ENCODE measurements around the gene RYR2.
"Not testable (repeated sequence)": the region's sequence is repeated elsewhere in the genome, so short reads cannot be mapped to it uniquely, and the experiment has no call there.

Gene RYR2

DNA sequence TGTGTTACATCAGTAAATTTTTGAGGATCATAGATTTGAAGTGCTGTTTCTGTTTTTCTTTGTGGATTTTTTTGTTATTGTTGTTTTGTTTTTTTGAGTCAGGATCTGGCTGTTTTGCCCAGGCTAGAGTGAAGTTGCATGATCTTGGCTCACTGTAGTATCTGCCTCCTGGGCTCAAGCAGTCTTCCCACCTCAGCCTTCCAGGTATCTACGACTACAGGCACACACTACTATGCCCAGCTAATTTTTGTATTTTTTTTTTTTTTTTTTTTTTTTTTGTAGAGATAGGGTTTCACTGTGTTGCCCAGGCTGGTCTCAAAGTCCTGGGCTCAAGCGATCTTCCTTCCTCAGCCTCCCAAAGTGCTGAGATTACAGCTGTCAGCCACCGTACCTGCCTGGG, 236.0 kb downstream of the RYR2 start:
- not testable (repeated sequence) for FAIRE-seq

DNA sequence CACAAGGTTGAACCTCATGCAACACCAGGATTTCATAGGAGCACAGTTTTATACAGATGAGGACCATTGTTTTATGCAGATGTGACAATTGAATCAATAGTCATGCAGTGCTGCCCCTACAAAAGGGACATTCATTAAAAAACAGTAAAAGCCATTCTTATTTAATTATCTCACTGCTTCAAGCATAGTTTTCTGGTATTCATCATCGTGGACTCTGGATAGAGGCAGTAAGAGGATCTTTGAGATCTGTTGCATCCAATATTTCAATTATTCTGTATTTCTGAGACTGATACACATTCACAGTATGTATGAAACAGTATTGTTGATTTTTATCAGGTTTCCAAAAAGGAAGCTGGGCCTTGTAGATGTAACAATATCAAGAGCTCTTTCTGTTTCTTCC, 237.6 kb downstream of the RYR2 start:
- FAIRE-seq, result no peak

DNA sequence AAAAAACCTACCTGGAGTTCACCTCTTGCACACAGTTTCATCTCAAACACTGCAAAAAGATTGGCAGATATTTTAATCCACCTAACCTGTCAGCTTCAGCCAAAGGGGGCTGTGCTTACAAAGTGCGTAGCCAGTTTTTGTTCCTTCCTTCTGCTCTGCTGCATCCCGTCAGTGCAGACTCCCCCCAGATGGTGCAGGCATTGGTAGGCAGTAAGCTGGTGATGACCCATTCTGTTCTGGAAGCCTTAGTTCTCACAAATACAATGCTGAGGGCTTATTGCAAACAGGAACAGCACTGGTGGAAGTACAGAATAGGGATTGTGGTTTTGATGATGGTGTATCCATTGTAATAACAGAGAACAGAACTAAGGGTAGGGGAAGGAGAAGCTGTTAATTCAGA, 239.5 kb downstream of the RYR2 start:
- FAIRE-seq, result no peak

DNA sequence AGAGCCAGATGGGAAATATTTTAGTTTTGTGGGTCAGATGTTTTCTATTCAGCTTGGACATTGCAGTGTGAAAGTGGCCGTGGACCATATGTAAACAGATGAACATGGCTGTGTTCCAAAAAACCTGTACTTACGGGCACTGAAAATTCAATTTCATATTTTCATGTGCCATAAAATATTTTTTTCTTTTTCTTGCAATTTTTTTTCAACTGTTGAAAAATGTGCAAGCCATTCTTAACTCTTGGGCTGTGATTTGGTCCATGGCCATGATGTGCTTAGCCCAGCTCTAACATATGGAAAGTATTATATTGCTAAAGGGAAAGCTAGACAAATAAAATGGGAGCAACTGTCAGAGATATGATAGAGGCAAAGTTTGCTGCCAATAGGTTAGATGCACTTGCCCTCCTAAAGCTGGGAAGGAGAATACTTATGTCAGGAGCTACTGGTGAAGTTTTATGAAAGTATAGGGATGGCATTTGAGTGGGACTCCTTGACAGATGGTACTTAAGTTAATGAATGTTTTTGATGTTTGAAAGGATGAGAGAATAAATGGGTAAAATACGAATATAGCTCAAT, 240.3 kb downstream of the RYR2 start:
- no peak for FAIRE-seq

DNA sequence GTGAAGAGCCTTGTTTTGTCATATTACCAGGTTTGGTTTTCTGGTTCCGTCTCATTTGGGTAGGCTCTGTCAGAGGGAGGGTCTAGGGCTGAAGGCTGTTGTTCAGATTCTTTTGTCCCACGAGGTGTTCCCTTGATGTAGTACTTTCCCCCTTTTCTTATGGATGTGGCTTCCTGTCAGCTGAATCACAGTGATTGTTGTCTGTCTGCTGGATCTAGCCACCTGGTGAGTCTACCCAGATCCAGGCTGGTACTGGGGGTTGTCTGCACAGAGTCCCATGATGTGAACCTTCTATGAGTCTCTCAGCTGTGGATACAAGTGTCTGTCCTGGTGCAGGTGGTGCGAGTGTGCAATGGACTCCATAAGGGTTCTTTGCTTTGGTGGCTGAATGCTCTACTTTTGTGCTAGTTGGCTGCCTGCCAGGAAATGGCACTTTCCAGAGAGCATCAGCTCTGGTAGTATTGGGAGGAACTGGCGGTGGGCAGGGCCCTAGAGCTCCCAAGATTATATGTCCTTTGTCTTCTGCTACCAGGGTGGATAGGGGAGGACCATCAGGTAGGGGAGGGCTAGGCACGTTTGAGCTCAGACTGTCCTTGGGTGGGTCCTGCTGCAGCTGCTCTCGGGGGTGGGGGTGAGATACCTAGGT, 246.0 kb downstream of the RYR2 start:
- FAIRE-seq, result no peak

DNA sequence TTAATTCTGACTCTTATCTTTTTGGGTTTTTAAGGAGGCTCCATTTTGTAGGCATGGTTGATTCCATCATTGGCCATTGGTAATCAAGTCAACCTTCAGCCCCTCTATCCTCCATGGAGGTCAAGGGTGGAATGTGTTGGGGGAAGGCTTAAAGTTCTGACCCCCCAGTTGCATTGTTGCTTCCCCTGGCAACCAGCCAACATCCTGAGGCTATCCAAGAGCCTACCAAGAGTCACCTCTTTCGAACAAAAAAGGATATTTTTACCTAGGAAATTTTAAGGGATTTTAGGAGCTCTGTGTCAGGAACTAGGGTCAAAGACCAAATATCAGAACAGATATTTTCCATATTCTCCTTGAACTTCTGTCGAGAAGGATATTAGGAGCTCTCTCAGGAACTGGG, 251.8 kb downstream of the RYR2 start:
- FAIRE-seq, result no peak

DNA sequence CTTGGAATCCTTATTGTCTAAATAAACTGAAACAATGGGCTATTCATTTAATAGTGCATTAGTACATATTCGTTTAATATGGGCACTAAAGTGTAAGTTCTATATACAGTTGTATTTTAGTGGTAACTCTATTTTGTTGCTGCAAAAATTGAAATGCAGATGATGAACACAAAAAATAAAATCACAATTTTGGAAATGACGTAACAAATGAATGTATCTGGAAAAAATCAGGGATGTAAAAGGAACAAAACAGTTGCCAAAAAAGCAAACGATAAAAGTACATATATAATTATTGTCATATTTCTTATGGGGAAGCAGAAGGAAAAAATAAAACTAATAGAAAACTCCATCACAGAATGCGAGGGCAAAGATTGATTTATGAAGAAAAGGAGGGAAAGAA, 254.9 kb downstream of the RYR2 start:
- no peak for FAIRE-seq

DNA sequence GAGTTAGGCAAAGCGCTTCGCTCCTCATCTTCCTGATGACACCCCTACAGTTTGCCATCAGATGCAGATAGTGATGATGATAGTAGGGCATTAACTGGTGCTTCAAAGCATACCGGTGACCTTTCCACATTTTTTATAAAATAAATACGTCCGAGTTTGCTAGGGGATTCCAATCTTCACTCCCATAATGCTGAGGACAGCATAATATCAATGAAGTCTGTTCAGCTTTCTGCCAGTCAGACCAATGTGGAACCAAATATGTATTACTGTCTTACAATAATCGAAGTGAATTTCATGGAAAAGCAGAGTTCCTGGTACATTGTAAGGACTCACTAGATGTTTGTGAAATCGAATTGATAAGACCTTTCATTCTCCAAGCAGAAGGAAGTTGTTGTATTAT, 258.7 kb downstream of the RYR2 start:
- no peak for FAIRE-seq

DNA sequence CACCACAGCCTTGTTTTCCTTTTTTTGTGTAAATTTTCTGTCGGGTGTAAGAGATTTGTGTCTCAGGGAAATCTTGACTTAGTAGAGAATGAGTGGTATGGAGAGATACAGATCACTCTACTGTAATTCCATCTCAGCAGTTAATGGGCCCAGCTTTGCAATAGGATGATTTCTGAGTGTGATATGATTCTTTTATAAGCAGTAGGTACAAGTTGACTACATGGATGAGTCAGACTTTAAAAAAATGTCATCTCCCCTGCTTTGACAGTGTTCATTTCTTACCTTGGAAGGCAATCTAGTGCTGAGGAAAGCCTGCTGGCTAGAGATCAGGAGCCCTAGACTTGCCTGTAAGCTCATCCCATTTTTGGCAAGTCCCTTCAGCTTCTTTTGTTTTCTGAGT, 261.9 kb downstream of the RYR2 start:
- no peak for FAIRE-seq

DNA sequence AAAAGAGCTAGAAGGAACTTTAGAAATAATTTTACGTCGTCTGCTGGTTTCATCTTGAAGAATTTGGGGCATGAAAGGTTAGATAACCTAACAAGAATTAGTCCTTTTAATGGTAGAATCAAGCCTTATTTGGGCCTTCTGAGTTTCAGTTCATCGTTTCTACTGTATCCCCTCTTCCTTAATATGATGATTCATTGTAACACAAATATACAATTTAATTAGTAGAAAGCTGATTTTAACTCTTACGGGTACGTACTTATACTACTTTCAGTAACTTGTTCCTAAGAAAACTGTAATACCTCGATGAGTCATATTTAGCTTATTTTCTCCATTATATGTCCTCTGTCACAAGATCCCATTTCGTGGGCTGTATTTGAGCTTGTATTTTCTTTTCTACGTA, 264.7 kb downstream of the RYR2 start:
- FAIRE-seq, result no peak

DNA sequence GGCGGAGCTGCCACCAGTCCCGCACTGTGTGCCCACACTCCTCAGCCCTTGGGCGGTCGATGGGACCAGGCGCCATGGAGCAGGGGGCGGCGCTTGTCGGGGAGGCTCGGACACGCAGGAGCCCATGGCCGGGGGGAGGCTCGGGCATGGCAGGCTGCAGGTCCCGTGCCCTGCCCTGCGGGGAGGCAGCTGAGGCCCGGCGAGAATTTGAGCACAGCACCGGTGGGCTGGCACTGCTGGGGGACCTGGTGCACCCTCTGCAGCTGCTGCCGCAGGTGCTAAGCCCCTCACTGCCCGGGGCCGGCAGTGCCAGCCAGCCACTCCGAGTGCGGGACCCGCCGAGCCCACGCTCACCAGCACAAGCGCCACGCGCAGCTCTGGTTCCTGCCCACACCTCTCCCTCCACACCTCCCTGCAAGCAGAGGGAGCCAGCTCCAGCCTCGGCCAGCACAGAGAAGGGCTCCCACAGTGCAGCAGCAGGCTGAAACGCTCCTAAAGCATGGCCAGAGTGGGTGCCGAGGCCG, 267.7 kb downstream of the RYR2 start:
- FAIRE-seq, result no peak

DNA sequence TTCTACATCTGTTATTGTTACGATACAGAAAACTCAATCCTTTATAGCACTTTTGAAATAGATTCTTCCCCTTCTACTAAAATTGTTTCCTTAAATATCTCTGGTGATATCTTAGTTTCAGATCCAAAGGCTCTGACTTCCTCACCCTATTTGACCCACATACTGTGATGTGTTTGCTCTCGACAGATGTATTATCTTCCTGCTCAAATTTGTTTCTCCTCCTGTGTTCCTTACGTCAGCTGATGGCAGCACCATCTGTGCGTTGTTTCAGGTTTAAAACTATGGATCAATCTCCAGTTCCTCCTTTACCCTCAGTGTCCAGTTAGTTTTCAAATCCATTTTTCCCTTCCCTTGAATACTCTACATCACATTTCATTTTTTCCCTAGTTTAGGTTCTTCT, 274.4 kb downstream of the RYR2 start:
- no peak for FAIRE-seq

DNA sequence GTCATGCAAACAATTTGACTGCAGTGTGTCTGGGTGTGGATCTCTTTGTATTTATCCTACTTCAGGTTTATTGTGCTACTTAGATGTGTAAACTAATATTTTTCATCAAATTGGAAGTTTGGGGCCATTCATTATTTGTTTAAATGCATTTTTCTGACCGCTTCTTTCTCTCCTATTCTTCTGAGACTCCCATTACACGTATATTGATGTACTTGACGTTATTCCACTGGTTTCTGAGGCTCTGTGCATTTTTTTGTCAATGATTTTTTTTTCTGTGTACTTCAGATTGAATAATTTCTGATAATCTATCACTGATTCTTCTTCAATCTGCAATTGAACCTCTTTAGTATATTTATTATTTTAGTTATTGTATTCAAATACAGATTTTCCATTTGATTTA, 276.8 kb downstream of the RYR2 start:
- peak; percentile 68 for FAIRE-seq

DNA sequence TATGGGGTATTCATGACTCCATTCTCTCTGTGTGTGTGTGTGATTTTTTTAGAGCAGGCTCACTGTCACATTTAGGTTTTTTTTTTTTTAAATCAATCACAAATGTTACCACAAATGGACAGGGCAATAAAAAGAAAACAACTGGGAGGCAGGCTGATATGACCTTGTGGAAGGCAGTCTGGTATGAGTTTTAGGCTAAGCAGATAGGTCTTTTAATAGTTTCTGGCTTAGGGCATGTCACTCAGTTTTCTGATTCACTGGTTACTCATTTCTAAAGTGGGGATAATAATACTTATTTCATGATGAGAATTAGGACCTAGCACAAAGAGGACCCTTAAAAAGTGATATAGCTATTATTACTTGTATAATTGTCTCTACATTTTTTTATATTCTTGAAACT, 278.9 kb downstream of the RYR2 start:
- no peak for FAIRE-seq

DNA sequence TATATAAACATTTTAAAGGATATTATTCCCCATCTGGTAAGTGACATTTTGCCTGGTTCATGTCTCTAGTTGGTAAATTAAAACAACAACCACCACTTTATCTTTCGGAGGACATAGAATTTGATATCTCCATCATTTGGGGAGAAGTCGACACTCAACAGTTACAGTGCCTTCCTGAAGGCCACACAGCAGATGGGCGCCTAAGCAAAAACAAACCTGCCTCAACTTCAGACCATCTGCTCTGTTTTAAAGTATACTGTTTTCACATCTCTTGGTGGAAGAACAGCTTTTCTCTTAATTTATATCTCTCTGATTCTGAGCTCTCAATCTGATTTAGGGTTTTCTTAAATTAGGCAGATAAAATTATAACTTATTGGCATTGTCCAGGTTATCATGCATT, 282.2 kb downstream of the RYR2 start:
- no peak for FAIRE-seq

DNA sequence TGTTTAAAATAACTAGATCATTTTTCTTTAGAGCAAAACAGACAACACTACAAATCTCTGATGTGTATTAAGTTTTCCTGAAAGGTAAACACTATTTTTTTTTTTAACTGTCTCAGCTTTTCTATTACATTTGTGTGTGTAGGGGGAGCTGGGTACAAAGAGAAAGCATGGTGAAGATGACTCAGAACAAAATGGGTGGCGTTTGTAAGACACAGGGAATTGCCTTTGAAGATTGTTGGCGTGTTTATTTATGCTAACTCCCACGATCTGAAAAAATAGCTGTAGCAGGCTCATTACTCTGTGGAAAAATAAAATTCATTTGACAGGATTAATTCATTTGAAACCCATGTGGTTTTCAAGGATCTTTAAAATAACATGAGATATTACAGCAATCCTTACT, 285.1 kb downstream of the RYR2 start:
- FAIRE-seq, result no peak

DNA sequence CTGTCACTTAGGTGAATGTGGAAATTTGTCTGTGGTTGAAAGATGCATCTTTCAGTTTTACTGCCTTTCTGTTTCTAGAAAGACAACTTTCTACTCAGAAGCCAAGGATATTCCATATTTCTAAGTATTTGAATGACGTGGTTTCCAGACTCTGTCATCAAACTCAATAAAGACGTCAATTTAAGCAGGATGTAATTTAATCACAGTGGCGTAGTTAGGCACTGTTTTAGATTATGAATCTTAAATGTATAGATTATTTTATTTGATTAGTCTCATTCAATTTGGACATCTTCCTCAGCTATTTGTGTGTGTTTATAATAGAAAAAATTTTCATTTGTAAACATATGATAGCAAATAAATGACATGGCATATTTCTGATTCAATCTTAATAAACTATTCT, 298.9 kb downstream of the RYR2 start:
- no peak for FAIRE-seq

DNA sequence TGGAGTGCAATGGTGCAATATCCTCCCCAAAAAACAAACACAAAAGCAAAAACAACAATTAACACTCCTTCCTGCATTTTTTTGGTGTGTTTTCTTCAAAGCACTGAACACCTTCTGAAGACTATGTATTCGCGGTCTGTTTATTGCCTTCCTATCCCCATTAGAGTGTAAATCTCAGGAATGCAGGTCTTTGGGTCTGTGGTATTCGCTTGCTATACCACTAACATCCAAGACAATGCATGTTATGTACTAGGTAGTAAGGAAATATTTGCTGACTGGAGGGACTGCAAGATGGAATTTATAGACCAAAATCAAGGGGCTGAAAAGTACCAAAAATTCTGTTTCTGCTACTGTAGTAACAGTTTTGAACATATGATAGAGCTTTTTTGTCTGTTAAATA, 299.4 kb downstream of the RYR2 start:
- no peak for FAIRE-seq

DNA sequence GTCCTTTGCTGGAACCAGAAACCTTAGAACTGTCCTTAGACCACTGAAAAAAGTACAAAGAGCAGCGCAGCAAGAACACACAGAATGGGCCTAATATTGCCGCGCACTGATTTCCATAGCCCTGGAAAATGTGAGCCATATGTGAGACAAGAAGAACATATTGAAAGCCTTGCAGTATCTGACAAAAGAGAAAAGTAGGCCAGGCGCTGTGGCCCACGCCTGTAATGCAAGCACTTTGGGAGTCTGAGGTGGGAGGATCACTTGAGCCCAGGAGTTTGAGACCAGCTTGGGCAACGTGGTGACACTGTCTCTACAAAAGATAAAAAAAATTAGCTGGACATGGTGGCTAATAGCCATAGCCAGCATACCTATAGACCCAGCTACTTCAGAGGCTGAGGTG, 300.7 kb downstream of the RYR2 start:
- no peak for FAIRE-seq

DNA sequence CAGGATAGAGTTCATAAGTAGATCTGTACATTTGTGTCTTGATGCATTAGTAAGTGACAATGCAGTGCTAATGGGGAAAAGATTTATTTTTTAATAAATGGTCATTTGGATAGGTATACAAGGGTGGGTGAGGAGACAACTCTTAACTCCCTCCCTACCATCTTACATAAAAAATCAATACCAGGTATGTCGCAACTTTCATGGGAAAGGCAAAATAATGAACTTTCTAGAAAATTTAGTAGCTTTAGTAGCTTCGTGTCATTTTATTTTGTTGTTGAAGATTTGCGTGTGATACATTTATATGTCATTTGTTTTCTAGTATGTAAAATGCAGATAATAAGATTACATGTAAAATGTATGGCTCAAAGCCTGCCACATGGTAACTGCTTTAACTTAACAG, 310.8 kb downstream of the RYR2 start:
- FAIRE-seq, result no peak

DNA sequence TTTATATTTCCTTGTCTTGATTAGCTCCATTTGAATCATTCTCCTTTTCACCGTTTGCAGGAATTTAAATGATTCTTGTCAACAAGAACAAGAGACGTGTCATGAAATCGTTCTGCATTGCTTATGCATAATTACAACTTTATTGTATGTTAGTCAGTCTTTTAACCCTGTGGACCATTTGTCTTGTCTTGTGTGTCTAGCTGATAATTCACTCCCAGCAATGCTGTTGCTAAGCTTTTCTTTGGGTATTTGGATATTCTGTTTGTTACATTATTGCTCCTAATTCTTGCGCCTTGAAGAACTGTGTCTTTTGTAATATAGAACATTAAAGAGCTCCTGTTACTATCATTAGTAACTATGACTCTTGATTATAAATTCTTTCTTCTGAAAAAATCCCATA, 311.9 kb downstream of the RYR2 start:
- no peak for FAIRE-seq

DNA sequence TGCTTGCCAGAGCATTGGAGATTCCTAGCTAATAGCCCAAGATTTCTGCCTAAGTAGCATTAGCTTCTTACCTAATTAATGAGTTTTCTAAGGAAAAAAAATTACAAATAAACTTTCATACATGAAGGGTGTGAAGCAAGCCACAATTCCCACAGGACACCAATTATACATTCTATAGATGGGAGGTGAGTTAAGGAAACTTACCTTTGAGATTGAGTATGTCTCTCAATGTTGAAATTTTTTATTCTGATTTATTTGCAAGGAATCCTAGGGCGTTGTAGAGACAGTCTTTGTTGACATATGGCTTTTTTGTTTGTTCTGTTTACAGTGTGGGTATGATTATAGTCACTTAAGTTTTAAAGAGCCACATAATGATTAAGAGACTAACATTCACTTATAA, 313.0 kb downstream of the RYR2 start:
- no peak for FAIRE-seq

DNA sequence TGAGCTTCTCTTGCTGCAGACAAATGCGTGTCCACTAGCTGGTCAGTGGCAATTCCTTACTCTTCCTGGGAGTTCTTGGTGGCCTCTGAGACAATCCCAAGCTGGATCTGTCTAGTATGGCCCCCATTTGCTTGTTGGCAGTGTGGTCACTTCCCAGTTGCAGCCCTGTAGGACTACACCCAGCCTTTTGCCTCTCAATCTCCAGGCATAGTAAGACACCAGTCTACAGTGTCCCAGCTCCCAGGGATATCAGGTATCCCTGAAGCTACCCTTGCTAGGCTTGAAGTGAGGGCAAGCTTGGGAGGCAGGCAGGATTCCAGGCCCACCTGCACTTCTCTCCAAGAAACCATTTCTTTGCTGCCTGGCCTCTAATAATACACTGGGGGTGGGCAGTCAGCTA, 316.6 kb downstream of the RYR2 start:
- no peak for FAIRE-seq

DNA sequence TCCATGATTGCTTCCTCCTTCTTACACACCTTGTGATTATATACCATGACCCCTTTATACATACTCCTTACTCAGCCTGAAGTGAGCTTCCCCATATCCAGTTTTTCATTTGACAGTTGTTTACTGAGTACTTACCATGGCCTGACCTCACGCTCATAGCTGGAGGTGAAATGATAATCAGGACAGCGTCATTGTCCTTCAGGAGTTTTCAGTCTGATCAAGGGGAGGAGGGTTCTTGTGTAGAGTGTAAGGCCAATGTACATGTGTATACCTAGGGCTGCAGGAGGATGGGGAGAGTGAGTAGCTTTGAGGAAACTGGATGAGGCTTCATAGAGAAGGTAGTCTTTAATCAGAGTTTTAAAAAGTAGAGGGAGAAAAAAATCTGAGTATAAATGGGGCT, 325.8 kb downstream of the RYR2 start:
- no peak for FAIRE-seq

DNA sequence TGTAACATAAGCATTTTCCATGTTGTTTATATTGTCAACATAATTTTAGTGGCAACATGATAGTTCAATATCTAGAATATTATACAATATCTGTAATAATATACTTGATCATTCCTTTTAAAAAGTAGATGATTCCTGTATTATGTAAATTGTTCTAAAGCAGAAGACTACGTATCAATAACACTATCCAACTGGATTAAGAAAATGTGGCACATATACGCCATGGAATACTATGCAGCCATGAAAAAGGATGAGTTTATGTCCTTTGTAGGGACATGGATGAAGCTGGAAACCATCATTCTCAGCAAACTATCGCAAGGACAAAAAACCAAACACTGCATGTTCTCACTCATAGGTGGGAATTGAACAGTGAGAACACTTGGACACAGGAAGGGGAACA, 329.5 kb downstream of the RYR2 start:
- not testable (repeated sequence) for FAIRE-seq

All from TTC549 (cell line).